Activated CD4-positive, alpha-beta T cell treated with anti-CD3 and anti-CD28 coated beads, Interleukin-10, Interleukin-2, amounts not matched to agents 100 ng/mL and 50 ng/mL, durations not matched to agents 16 hours and 8 hours (primary cell): ENCODE results near the gene MDN1.
"Not testable (repeated sequence)": the region's sequence is repeated elsewhere in the genome, so short reads cannot be mapped to it uniquely, and the experiment has no call there.

Experiments
- DNase-seq: peaks from one replicate; pipeline ENCODE4 v3.0.0-alpha.2; 2020

The MDN1 gene

GRCh38 chr6:89819336-89820130, at the start of gene MDN1:
Gene MDN1, minus strand, starts transcription at chr6:89819794. Its CDS starts 187 bp downstream, at chr6:89819607.
- peak; percentile 96 for DNase-seq

- DNase-seq, result no peak
These were observed 46.6 kb upstream of the MDN1 start for GRCh38 chr6:89866024-89866678.

- DNase-seq, result no peak
These were observed 43.1 kb upstream of the MDN1 start for GRCh38 chr6:89862698-89863097.

- no peak for DNase-seq
These were observed 42.7 kb upstream of the MDN1 start for GRCh38 chr6:89862273-89862672.

GRCh38 chr6:89859744-89860143, 40.1 kb upstream of the MDN1 start:
- peak; percentile 85 for DNase-seq

- no peak for DNase-seq
These were observed 38.4 kb upstream of the MDN1 start for GRCh38 chr6:89858041-89858440.

- DNase-seq, result no peak
These were observed 33.5 kb upstream of the MDN1 start for GRCh38 chr6:89853068-89853467.

GRCh38 chr6:89847513-89847912, 27.9 kb upstream of the MDN1 start:
- not testable (repeated sequence) for DNase-seq

GRCh38 chr6:89843070-89843469, 23.5 kb upstream of the MDN1 start:
- DNase-seq, result no peak

GRCh38 chr6:89842228-89842627, 22.6 kb upstream of the MDN1 start:
- DNase-seq, result no peak

GRCh38 chr6:89840538-89840937, 20.9 kb upstream of the MDN1 start:
- no peak for DNase-seq

- no peak for DNase-seq
These were observed 17.1 kb upstream of the MDN1 start for GRCh38 chr6:89836639-89837222.

- DNase-seq, result peak; percentile 92
These were observed 15.5 kb upstream of the MDN1 start for GRCh38 chr6:89834884-89835792.

- DNase-seq, result no peak
These were observed 10.7 kb upstream of the MDN1 start for GRCh38 chr6:89830170-89830809.

- DNase-seq, result peak; percentile 97
These were observed 10.0 kb upstream of the MDN1 start, which contains the start of gene CASP8AP2 for GRCh38 chr6:89829472-89830169. Gene CASP8AP2, plus strand, starts transcription at chr6:89829880.

- DNase-seq, result peak; percentile 23
These were observed 9.4 kb upstream of the MDN1 start for GRCh38 chr6:89828988-89829471.

GRCh38 chr6:89828475-89828987, 8.9 kb upstream of the MDN1 start:
- DNase-seq, result not testable (repeated sequence)

- no peak for DNase-seq
These were observed 6.5 kb upstream of the MDN1 start for GRCh38 chr6:89826029-89826528.

GRCh38 chr6:89818977-89819335, 638 bp downstream of the MDN1 start:
- DNase-seq, result peak; percentile 20

GRCh38 chr6:89817481-89817880, 2.1 kb downstream of the MDN1 start:
- no peak for DNase-seq

- DNase-seq, result not testable (repeated sequence)
These were observed 6.2 kb downstream of the MDN1 start for GRCh38 chr6:89813422-89813821.
